ENCODE data around the gene WNT2B. TPM values are rescaled to one million over a fixed set of nuclear protein-coding genes. Genes with fewer than 3 reads are reported as not detected.

The WNT2B gene
- total and polyA plus RNA-seq, 9 of the 15 experiments (the other 6 are each of a cell fraction or from before 2014, with no cell fraction given), result 0.02 to 0.06 (median 0.04) TPM; not detected in 3

GRCh38 chr1:112528076-112528475, 19.3 kb downstream of the WNT2B start (continued):
- TF ChIP-seq CBX8 (IDR thresholded peaks at IDR 0.05; ENCODE audit: borderline replicate concordance, extremely low read depth, low read depth, low read length, poor library complexity, severe bottlenecking) (no peak), PKNOX1 (IDR thresholded peaks at IDR 0.05) (no peak), ZNF277 (CRISPR knock-in tag; IDR thresholded peaks at IDR 0.05; ENCODE audit: borderline replicate concordance) (no peak), SUPT5H (IDR thresholded peaks at IDR 0.05) (no peak), MAZ (CRISPR knock-in tag; conservative IDR thresholded peaks at IDR 0.05 in 1 of 2, IDR thresholded peaks at IDR 0.05 in 1 of 2) (no peak)

GRCh38 chr1:112529301-112529700, 20.5 kb downstream of the WNT2B start:
- intact Hi-C loops (cut with micrococcal nuclease) (no loop called here), in situ Hi-C loops (cut with MboI) (no loop called here)
- ChIA-PET POLR2A (interaction anchor here (0.6 to 1.3 kb wide), 4 partner anchors 9 to 867 kb away, joined by 3 to 4 read pairs (median 4); no protein-coding TSS in a partner anchor), CTCF (ENCODE audit: low intra/inter-chr PET ratio) (no interaction called here)
- Histone ChIP-seq H3K4me3 (no peak overlapping the region), H3K9me1 (ENCODE audit: control insufficient read depth, insufficient read depth, low read length) (no peaks in the 10 kb centered on the region), H3K9ac (ENCODE audit: insufficient read depth in 1 of 2, low read depth in 2 of 2, low read length in 2 of 2) (no peak overlapping the region), H3K4me1 (replicated peaks in 1 of 2; ENCODE audit: control insufficient read depth in 2 of 2, insufficient read depth in 2 of 2, low read length in 2 of 2) (no peaks in the 10 kb centered on the region), H3K27me3 (ENCODE audit: control insufficient read depth in 2 of 2, insufficient read depth in 2 of 2, low read length in 2 of 2) (no peaks in the 10 kb centered on the region), H3K79me2 (ENCODE audit: control insufficient read depth, insufficient read depth, low read length) (no peaks in the 10 kb centered on the region), H4K20me1 (replicated peaks; ENCODE audit: control insufficient read depth, insufficient read depth, low read length) (no peaks in the 10 kb centered on the region), H2AFZ (ENCODE audit: low read depth, low read length) (no peak overlapping the region), H3K27ac (ENCODE audit: extremely low read depth, low read depth, low read length) (no peak overlapping the region), H3K4me2 (ENCODE audit: insufficient read depth, low read length) (no peak overlapping the region), H3K9me3 (replicated peaks; ENCODE audit: control insufficient read depth, insufficient read depth, low read depth, low read length) (no peaks in the 10 kb centered on the region), H3K36me3 (ENCODE audit: control insufficient read depth, insufficient read depth, low read length) (no peaks in the 10 kb centered on the region)
- ATAC-seq, result no peak
- no TSS peak for BruUV-seq (replicated peaks)
- DNase-seq (ENCODE audit: extremely low read depth in 1 of 4, low spot score in 3 of 4), result no peak
- FAIRE-seq, result no peak
- TF ChIP-seq ZNF407 (IDR thresholded peaks at IDR 0.05; ENCODE audit: low read depth), result no peak
- TF ChIP-seq HMBOX1 (IDR thresholded peaks at IDR 0.05), result no peak
- TF ChIP-seq POLR3A (IDR thresholded peaks at IDR 0.05; ENCODE audit: borderline replicate concordance, extremely low read depth, insufficient read depth, insufficient read length), result no peak
- TF ChIP-seq ZKSCAN1 (IDR thresholded peaks at IDR 0.05; ENCODE audit: low read depth, low read length), result no peak

Data from K562 (cell line).